Measurements from ENCODE around the gene C5AR1.
A peak's percentile ranks its signal among the peaks of the same experiment; 100 is the strongest.

C5AR1 gene

DNA sequence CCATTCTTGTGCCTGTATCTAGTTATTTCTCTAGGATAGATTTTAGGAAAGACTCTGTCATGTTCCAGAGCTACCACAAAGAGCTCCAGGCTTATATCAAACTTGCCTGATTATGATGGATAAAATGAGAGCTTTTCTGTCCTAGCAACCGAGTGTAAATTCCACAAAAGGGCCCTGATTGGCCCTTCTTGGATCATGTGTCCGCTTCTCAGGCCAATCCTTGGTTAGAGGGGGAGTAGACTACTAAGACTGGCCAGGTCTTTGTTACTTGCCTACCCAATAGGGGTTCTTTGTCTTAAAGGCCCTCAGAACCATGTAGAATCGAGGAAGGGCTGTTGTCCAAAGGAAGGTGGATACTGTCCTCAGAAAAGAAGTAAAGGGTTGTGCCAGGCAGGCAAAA lies 41.9 kb downstream of the C5AR1 start:
- H3K36me3 Mint-ChIP-seq (ENCODE audit: low read depth) = peaks cover 62% of the 10 kb centered on the region
- H3K27me3 Mint-ChIP-seq (ENCODE audit: low read depth) = peaks cover 4% of the 10 kb centered on the region
- no peaks in the 10 kb centered on the region for H3K9me3 Mint-ChIP-seq
- H3K27ac Mint-ChIP-seq = no peak overlapping the region
- TF ChIP-seq, protein P1, sequence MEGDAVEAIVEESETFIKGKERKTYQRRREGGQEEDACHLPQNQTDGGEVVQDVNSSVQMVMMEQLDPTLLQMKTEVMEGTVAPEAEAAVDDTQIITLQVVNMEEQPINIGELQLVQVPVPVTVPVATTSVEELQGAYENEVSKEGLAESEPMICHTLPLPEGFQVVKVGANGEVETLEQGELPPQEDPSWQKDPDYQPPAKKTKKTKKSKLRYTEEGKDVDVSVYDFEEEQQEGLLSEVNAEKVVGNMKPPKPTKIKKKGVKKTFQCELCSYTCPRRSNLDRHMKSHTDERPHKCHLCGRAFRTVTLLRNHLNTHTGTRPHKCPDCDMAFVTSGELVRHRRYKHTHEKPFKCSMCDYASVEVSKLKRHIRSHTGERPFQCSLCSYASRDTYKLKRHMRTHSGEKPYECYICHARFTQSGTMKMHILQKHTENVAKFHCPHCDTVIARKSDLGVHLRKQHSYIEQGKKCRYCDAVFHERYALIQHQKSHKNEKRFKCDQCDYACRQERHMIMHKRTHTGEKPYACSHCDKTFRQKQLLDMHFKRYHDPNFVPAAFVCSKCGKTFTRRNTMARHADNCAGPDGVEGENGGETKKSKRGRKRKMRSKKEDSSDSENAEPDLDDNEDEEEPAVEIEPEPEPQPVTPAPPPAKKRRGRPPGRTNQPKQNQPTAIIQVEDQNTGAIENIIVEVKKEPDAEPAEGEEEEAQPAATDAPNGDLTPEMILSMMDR (IDR thresholded peaks at IDR 0.05; ENCODE audit: unreplicated experiment in 3 of 3) = no peak
- H3K4me3 Mint-ChIP-seq = peak overlapping the region; percentile 62 to 79 (median 78)
- H3K4me1 Mint-ChIP-seq = peaks cover 22% of the 10 kb centered on the region

DNA sequence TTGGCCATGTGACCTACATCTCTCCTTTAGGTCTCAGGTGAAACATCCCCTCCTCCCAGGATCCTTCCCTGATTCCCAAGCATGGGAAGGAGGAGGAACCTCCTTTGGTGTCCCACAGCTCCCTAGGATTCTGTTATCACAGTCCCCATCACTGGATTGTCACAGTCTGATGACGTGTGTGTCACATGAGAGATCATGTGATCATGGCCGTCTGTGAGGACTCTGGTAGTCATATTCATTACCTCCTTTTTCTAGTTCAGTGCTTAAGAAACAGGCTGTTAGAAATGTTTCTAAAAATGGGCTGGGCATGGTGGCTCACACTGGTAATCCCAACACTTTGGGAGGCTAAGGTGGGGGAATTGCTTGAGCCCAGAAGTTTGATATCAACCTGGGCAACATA lies 42.4 kb downstream of the C5AR1 start:
- peaks cover 4% of the 10 kb centered on the region for H3K27me3 Mint-ChIP-seq (ENCODE audit: low read depth)
- TF ChIP-seq, protein P1 (IDR thresholded peaks at IDR 0.05; ENCODE audit: unreplicated experiment in 3 of 3) = no peak
- H3K4me3 Mint-ChIP-seq = peak overlapping the region; percentile 62 to 79 (median 78)
- H3K4me1 Mint-ChIP-seq = peaks cover 22% of the 10 kb centered on the region
- H3K27ac Mint-ChIP-seq = no peak overlapping the region
- H3K9me3 Mint-ChIP-seq = no peaks in the 10 kb centered on the region
- H3K36me3 Mint-ChIP-seq (ENCODE audit: low read depth) = peaks cover 67% of the 10 kb centered on the region

DNA sequence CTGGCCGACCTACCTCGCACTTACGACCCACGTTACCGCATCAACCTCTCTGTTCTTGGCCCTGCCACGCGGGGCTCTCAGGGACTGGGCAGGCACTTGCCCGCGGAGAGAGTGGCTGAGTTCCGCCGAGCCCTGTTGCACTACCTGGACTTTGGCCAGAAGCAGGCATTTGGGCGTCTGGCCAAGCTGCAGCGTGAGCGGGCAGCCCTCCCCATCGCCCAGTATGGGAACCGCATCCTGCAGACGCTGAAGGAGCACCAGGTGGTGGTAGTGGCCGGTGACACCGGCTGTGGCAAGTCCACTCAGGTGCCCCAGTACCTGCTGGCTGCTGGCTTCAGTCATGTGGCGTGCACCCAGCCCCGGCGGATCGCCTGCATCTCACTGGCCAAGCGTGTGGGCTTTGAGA lies 43.6 kb downstream of the C5AR1 start:
- peaks cover 80% of the 10 kb centered on the region for H3K36me3 Mint-ChIP-seq (ENCODE audit: low read depth)
- H3K9me3 Mint-ChIP-seq = no peaks in the 10 kb centered on the region
- TF ChIP-seq, protein P1 (IDR thresholded peaks at IDR 0.05; ENCODE audit: unreplicated experiment in 3 of 3) = no peak
- H3K4me1 Mint-ChIP-seq = peaks cover 22% of the 10 kb centered on the region
- H3K4me3 Mint-ChIP-seq = no peak overlapping the region
- no peak overlapping the region for H3K27ac Mint-ChIP-seq
- H3K27me3 Mint-ChIP-seq (ENCODE audit: low read depth) = peaks cover 3% of the 10 kb centered on the region

DNA sequence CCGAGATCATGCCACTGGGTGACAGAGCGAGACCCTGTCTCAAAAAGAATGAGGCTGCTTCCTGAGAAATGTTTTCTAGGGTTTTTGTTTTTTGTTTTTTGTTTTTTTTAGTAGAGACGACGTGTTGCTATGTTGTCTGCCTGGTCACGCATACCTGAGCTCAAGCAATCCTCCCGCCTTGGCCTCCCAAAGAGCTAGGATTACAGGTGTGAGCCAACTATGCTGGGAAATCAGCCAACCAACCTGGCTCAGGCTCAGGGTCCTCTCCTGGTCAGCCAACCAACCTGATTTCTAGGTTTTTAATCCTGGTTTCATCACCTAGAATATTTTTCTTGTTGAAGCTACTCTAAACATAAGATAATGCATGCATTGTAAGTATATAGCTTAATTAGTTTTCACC lies 47.2 kb downstream of the C5AR1 start:
- Mint-ChIP-seq H3K27ac (no peak overlapping the region), H3K4me1 (no peaks in the 10 kb centered on the region), H3K27me3 (ENCODE audit: low read depth) (no peaks in the 10 kb centered on the region), H3K4me3 (no peak overlapping the region), H3K36me3 (ENCODE audit: low read depth) (peaks cover 95% of the 10 kb centered on the region), H3K9me3 (no peaks in the 10 kb centered on the region)
- TF ChIP-seq, protein P1 (IDR thresholded peaks at IDR 0.05; ENCODE audit: unreplicated experiment in 3 of 3) = no peak

DNA sequence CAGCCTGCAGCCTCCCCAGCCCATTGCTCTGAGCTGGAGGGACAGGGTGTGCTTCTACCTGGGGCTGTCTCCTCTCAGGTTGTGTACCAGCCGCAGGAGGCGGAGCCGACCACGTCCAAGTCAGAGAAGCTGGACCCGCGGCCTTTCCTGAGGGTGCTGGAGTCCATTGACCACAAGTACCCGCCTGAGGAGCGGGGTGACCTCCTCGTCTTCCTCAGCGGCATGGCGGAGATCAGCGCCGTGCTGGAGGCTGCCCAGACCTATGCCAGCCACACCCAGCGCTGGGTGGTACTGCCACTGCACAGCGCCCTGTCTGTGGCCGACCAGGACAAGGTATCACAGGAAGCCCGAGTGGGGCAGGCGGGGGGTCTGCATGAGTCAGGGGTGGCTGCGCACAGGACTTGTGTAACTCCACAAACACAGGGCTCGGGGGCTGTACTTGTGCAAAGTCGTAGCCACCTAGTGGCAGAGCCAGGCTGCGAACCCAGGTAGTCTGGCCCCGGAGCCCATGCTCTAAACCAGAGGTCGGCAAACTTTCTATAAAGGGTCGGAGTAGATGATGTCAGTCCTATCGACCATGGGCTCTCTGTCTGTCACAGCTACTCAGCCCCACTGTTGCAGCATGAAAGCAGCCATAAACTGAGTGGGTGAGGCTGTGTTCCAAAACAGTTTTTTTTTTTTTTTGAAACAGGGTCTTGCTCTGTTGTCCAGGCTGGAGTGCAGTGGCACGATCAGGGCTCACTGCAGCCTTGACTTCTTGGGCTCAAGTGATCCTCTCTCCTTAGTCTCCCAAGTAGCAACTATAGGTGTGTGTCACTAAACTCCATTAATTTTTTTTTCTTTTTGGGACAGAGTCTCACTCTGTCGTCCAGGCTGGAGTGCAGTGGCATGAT lies 48.4 kb downstream of the C5AR1 start:
- Mint-ChIP-seq H3K27ac (no peak overlapping the region), H3K4me3 (no peak overlapping the region), H3K4me1 (no peaks in the 10 kb centered on the region), H3K36me3 (ENCODE audit: low read depth) (peaks cover 88% of the 10 kb centered on the region), H3K9me3 (no peaks in the 10 kb centered on the region), H3K27me3 (ENCODE audit: low read depth) (no peaks in the 10 kb centered on the region)
- TF ChIP-seq, protein P1 (IDR thresholded peaks at IDR 0.05; ENCODE audit: unreplicated experiment in 3 of 3) = no peak

DNA sequence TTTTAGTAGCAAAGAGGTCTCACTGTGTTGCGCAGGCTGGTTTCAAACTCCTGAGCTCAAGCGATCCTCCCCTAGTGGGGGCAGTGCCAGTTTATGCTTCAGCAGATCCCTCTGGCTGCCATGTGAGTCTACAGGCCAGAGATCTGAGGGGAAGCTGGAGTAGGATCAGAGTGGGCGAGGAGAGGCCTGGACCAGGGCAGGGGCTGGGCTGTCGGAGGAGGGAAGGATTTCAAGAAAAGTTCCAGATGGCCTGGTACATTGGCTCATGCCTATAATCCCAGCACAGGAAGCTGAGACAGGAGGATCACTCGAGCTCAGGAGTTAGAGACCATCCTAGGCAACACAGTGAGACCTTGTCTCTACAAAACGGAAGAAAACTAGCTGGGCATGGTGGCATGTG lies 49.3 kb downstream of the C5AR1 start:
- peaks cover 83% of the 10 kb centered on the region for H3K36me3 Mint-ChIP-seq (ENCODE audit: low read depth)
- H3K27ac Mint-ChIP-seq = no peak overlapping the region
- H3K4me3 Mint-ChIP-seq = no peak overlapping the region
- no peaks in the 10 kb centered on the region for H3K4me1 Mint-ChIP-seq
- no peaks in the 10 kb centered on the region for H3K27me3 Mint-ChIP-seq (ENCODE audit: low read depth)
- TF ChIP-seq, protein P1 (IDR thresholded peaks at IDR 0.05; ENCODE audit: unreplicated experiment in 3 of 3) = no peak
- H3K9me3 Mint-ChIP-seq = no peaks in the 10 kb centered on the region

Data from nephron (organoid).